HG02885 (cell line): Measurements from ENCODE around the gene DNM1.
"Not testable (repeated sequence)": the region's sequence is repeated elsewhere in the genome, so short reads cannot be mapped to it uniquely, and the experiment has no call there.

ENCODE experiments used
- ATAC-seq: cut with Tn5 transposase; IDR thresholded peaks from one replicate; pipeline ENCODE4 v1.9.1; 2021; ENCODE audit warnings: mild to moderate bottlenecking; ENCODE audit not compliant: unreplicated experiment, poor library complexity

The DNM1 gene

GRCh38 chr9:128175102-128175563, 28.0 kb upstream of the DNM1 start:
- ATAC-seq: no peak

GRCh38 chr9:128175726-128176125, 27.5 kb upstream of the DNM1 start:
- ATAC-seq: no peak

- no peak for ATAC-seq
Observed at GRCh38 chr9:128178806-128179431, 24.3 kb upstream of the DNM1 start.

- ATAC-seq: no peak
Observed at GRCh38 chr9:128180001-128180400, 23.2 kb upstream of the DNM1 start.

- ATAC-seq: no peak
Observed at GRCh38 chr9:128180447-128180846, 22.7 kb upstream of the DNM1 start.

- ATAC-seq: not testable (repeated sequence)
Observed at GRCh38 chr9:128181480-128181879, 21.7 kb upstream of the DNM1 start.

- no peak for ATAC-seq
Observed at GRCh38 chr9:128182893-128183588, 20.1 kb upstream of the DNM1 start.

- no peak for ATAC-seq
Observed at GRCh38 chr9:128185979-128186965, 16.9 kb upstream of the DNM1 start.

GRCh38 chr9:128187361-128187760, 15.8 kb upstream of the DNM1 start:
- no peak for ATAC-seq

- no peak for ATAC-seq
Observed at GRCh38 chr9:128188209-128188608, 15.0 kb upstream of the DNM1 start.

- ATAC-seq: no peak
Observed at GRCh38 chr9:128190013-128190412, 13.2 kb upstream of the DNM1 start.

GRCh38 chr9:128190516-128191405, 12.4 kb upstream of the DNM1 start:
- no peak for ATAC-seq

- ATAC-seq: peak; percentile 78
Observed at GRCh38 chr9:128191406-128192046, 11.7 kb upstream of the DNM1 start, which contains the start of gene CIZ1. Gene CIZ1, minus strand, starts transcription at chr9:128191572. Its CDS starts 715 bp downstream, at chr9:128190857.

GRCh38 chr9:128192601-128193371, 10.4 kb upstream of the DNM1 start:
- peak; percentile 59 for ATAC-seq

GRCh38 chr9:128193469-128194096, 9.6 kb upstream of the DNM1 start:
- no peak for ATAC-seq

GRCh38 chr9:128201441-128202369, 1.5 kb upstream of the DNM1 start:
- ATAC-seq: no peak

- ATAC-seq: no peak
Observed at GRCh38 chr9:128202648-128203023, 543 bp upstream of the DNM1 start.
